ENCODE measurements around the gene KIAA1755.

KIAA1755 gene

DNA sequence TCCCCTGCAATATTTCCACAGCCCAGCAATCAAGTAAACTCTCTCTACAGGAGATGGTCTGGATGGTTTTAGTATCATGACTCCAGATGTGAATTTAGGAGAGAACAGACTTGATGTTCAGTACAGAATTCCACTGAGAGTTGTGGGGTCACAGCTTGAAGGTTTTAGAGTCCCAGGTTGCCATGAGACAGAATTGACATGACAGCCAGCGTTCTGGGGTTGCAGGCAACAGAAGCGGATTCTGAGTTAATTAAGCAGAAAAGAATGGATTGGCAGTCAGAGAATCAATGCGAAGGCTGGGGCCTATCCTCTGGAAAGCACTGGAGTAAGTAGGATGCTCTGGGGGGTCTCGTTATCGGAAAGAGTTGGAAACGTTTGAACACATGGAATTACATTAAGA, 2.4 kb upstream of the KIAA1755 start:
- H3K9me3 ChIP-seq (ENCODE audit: insufficient read depth, low read depth, low read length) = no peaks in the 10 kb centered on the region
- no peaks in the 10 kb centered on the region for H4K20me1 ChIP-seq (ENCODE audit: insufficient read depth, low read length, poor library complexity, severe bottlenecking)
- TF ChIP-seq EZH2phosphoT487 (IDR thresholded peaks at IDR 0.05; ENCODE audit: borderline replicate concordance) = no peak
- TF ChIP-seq, protein P1, sequence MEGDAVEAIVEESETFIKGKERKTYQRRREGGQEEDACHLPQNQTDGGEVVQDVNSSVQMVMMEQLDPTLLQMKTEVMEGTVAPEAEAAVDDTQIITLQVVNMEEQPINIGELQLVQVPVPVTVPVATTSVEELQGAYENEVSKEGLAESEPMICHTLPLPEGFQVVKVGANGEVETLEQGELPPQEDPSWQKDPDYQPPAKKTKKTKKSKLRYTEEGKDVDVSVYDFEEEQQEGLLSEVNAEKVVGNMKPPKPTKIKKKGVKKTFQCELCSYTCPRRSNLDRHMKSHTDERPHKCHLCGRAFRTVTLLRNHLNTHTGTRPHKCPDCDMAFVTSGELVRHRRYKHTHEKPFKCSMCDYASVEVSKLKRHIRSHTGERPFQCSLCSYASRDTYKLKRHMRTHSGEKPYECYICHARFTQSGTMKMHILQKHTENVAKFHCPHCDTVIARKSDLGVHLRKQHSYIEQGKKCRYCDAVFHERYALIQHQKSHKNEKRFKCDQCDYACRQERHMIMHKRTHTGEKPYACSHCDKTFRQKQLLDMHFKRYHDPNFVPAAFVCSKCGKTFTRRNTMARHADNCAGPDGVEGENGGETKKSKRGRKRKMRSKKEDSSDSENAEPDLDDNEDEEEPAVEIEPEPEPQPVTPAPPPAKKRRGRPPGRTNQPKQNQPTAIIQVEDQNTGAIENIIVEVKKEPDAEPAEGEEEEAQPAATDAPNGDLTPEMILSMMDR (conservative IDR thresholded peaks at IDR 0.05; ENCODE audit: low read length) = no peak
- no peak overlapping the region for H3K4me3 ChIP-seq (ENCODE audit: low read length, poor library complexity, severe bottlenecking)
- H3K4me1 ChIP-seq (ENCODE audit: insufficient read depth, low read length, poor library complexity, severe bottlenecking) = no peaks in the 10 kb centered on the region
- no peaks in the 10 kb centered on the region for H3K27me3 ChIP-seq (ENCODE audit: insufficient read depth, low read length, poor library complexity, severe bottlenecking)
- H3K9me2 ChIP-seq (replicated peaks; ENCODE audit: low read depth, low read length) = no peaks in the 10 kb centered on the region
- no peak overlapping the region for H3K9ac ChIP-seq (ENCODE audit: low read depth, low read length, poor library complexity, severe bottlenecking)
- H3K79me2 ChIP-seq (ENCODE audit: insufficient read depth, low read length) = no peaks in the 10 kb centered on the region
- H3K4me2 ChIP-seq (ENCODE audit: low read depth, low read length, poor library complexity, severe bottlenecking) = no peak overlapping the region
- no peaks in the 10 kb centered on the region for H3K36me3 ChIP-seq (ENCODE audit: insufficient read depth, low read length)
- H2AFZ ChIP-seq (ENCODE audit: low read length) = no peak overlapping the region
- H3F3A ChIP-seq (ENCODE audit: low read depth) = no peaks in the 10 kb centered on the region

DNA sequence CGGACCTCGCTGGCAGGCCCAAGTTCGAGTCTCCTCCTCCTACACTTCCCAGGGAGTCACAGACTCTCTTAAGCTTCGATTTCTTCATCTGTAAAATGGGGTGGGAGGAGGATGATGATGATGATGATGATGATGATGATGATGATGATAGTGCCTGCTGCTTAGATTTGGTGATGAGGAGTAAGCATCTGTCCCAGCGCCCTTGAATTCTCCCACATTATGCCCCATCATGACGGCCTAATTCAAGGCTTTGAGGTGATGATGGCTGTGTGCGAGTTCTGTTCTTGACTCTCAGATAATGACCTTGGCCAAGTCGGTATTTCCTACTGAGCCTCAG, 487 bp upstream of the KIAA1755 start:
- Histone ChIP-seq H3K9ac (ENCODE audit: low read depth, low read length, poor library complexity, severe bottlenecking) (no peak overlapping the region), H3K4me1 (ENCODE audit: insufficient read depth, low read length, poor library complexity, severe bottlenecking) (no peaks in the 10 kb centered on the region), H3F3A (ENCODE audit: low read depth) (no peaks in the 10 kb centered on the region), H3K9me3 (ENCODE audit: insufficient read depth, low read depth, low read length) (no peaks in the 10 kb centered on the region), H3K4me2 (ENCODE audit: low read depth, low read length, poor library complexity, severe bottlenecking) (no peak overlapping the region), H3K27me3 (ENCODE audit: insufficient read depth, low read length, poor library complexity, severe bottlenecking) (no peaks in the 10 kb centered on the region), H3K4me3 (ENCODE audit: low read length, poor library complexity, severe bottlenecking) (no peak overlapping the region), H2AFZ (ENCODE audit: low read length) (no peak overlapping the region), H3K79me2 (ENCODE audit: insufficient read depth, low read length) (no peaks in the 10 kb centered on the region), H3K9me2 (replicated peaks; ENCODE audit: low read depth, low read length) (no peaks in the 10 kb centered on the region), H4K20me1 (ENCODE audit: insufficient read depth, low read length, poor library complexity, severe bottlenecking) (no peaks in the 10 kb centered on the region), H3K36me3 (ENCODE audit: insufficient read depth, low read length) (no peaks in the 10 kb centered on the region)
- TF ChIP-seq, protein P1 (conservative IDR thresholded peaks at IDR 0.05; ENCODE audit: low read length) = no peak
- TF ChIP-seq EZH2phosphoT487 (IDR thresholded peaks at IDR 0.05; ENCODE audit: borderline replicate concordance) = no peak

DNA sequence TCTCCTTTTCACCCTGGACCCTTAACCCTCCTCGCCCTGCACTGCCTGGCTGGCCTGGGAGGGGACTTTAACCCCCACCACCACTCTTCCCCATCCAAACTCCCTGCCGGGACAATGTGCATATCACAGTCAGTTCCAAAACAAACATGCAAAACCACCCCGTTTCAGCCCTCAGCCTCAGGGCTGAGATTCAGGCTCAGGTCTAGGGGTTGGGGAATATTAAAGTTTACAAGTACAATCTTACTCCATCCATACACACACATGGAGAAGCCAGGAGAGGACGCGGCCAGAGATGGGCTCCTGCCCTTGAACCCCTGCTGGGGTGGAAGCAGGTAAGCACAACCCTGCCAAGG, 534 bp downstream of the KIAA1755 start:
- Histone ChIP-seq H3K4me2 (ENCODE audit: low read depth, low read length, poor library complexity, severe bottlenecking) (no peak overlapping the region), H3K9ac (ENCODE audit: low read depth, low read length, poor library complexity, severe bottlenecking) (no peak overlapping the region), H2AFZ (ENCODE audit: low read length) (no peak overlapping the region), H3K9me2 (replicated peaks; ENCODE audit: low read depth, low read length) (no peaks in the 10 kb centered on the region), H3K79me2 (ENCODE audit: insufficient read depth, low read length) (no peaks in the 10 kb centered on the region), H3K4me3 (ENCODE audit: low read length, poor library complexity, severe bottlenecking) (no peak overlapping the region), H4K20me1 (ENCODE audit: insufficient read depth, low read length, poor library complexity, severe bottlenecking) (no peaks in the 10 kb centered on the region), H3K36me3 (ENCODE audit: insufficient read depth, low read length) (no peaks in the 10 kb centered on the region), H3K9me3 (ENCODE audit: insufficient read depth, low read depth, low read length) (no peaks in the 10 kb centered on the region), H3F3A (ENCODE audit: low read depth) (no peaks in the 10 kb centered on the region), H3K4me1 (ENCODE audit: insufficient read depth, low read length, poor library complexity, severe bottlenecking) (no peaks in the 10 kb centered on the region), H3K27me3 (ENCODE audit: insufficient read depth, low read length, poor library complexity, severe bottlenecking) (no peaks in the 10 kb centered on the region)
- TF ChIP-seq, protein P1 (conservative IDR thresholded peaks at IDR 0.05; ENCODE audit: low read length) = no peak
- TF ChIP-seq EZH2phosphoT487 (IDR thresholded peaks at IDR 0.05; ENCODE audit: borderline replicate concordance) = no peak
